ENCODE measurements around the gene CATSPERB. TPM values are rescaled to one million over a fixed set of nuclear protein-coding genes. Genes with fewer than 3 reads are reported as not detected.
"Not testable (repeated sequence)": the region's sequence is repeated elsewhere in the genome, so short reads cannot be mapped to it uniquely, and the experiment has no call there.

CATSPERB gene
- total RNA-seq, 1 experiment from 2014 or later: 2.1 TPM

GRCh38 chr14:91692075-91692474, 39.8 kb downstream of the CATSPERB start:
- Histone ChIP-seq H3K27me3 (replicated peaks; ENCODE audit: control insufficient read depth, insufficient read depth, low read length) (no peaks in the 10 kb centered on the region), H3K36me3 (ENCODE audit: control insufficient read depth, insufficient read depth, low read length) (no peaks in the 10 kb centered on the region), H3K4me1 (no peaks in the 10 kb centered on the region), H3K9me3 (0 out of 2 replicates have a peak, but pooled peaks cover 11% of the 10 kb centered on the region), H3K4me3 (ENCODE audit: low read depth, low read length) (no peak overlapping the region)
- intact Hi-C loops (cut with micrococcal nuclease; ENCODE audit: unreplicated experiment): no loop called here
- no peaks in the 10 kb centered on the region for H3K4me1 Mint-ChIP-seq (ENCODE audit: low read depth, unreplicated experiment)
- no peak for DNase-seq
- no peaks in the 10 kb centered on the region for H3K36me3 Mint-ChIP-seq (ENCODE audit: insufficient read depth, unreplicated experiment)
- no peak for TF ChIP-seq CTCF (IDR thresholded peaks at IDR 0.05; ENCODE audit: insufficient read depth in 1 of 2, low read depth in 1 of 2, low read length in 1 of 2, severe bottlenecking in 1 of 2, unreplicated experiment in 1 of 2)
- peaks cover 2% of the 10 kb centered on the region for H3K27me3 Mint-ChIP-seq (ENCODE audit: insufficient read depth, unreplicated experiment)
- H3K27ac Mint-ChIP-seq (ENCODE audit: unreplicated experiment): no peak overlapping the region
- CTCF ChIA-PET: no interaction called here
- H3K4me3 Mint-ChIP-seq (ENCODE audit: unreplicated experiment): no peak overlapping the region
- BruUV-seq (replicated peaks): no TSS peak
- H3K9me3 Mint-ChIP-seq (ENCODE audit: unreplicated experiment): peaks cover 26% of the 10 kb centered on the region
- POLR2A ChIA-PET: no interaction called here

- intact Hi-C loops (cut with micrococcal nuclease; ENCODE audit: unreplicated experiment): no loop called here
- DNase-seq: no peak
- Histone ChIP-seq H3K27me3 (replicated peaks; ENCODE audit: control insufficient read depth, insufficient read depth, low read length) (no peaks in the 10 kb centered on the region), H3K9me3 (0 out of 2 replicates have a peak, but pooled peaks cover 11% of the 10 kb centered on the region), H3K4me3 (ENCODE audit: low read depth, low read length) (no peak overlapping the region), H3K4me1 (no peaks in the 10 kb centered on the region), H3K36me3 (ENCODE audit: control insufficient read depth, insufficient read depth, low read length) (no peaks in the 10 kb centered on the region)
- CTCF ChIA-PET: no interaction called here
- POLR2A ChIA-PET: no interaction called here
- Mint-ChIP-seq H3K9me3 (ENCODE audit: unreplicated experiment) (peaks cover 18% of the 10 kb centered on the region), H3K4me3 (ENCODE audit: unreplicated experiment) (no peak overlapping the region), H3K27ac (ENCODE audit: unreplicated experiment) (no peak overlapping the region), H3K36me3 (ENCODE audit: insufficient read depth, unreplicated experiment) (no peaks in the 10 kb centered on the region), H3K4me1 (ENCODE audit: low read depth, unreplicated experiment) (no peaks in the 10 kb centered on the region), H3K27me3 (ENCODE audit: insufficient read depth, unreplicated experiment) (no peaks in the 10 kb centered on the region)
- TF ChIP-seq CTCF (IDR thresholded peaks at IDR 0.05; ENCODE audit: insufficient read depth in 1 of 2, low read depth in 1 of 2, low read length in 1 of 2, severe bottlenecking in 1 of 2, unreplicated experiment in 1 of 2): no peak
- no TSS peak for BruUV-seq (replicated peaks)
These were observed 42.3 kb downstream of the CATSPERB start for GRCh38 chr14:91689608-91690007.

- peaks cover 18% of the 10 kb centered on the region for H3K9me3 Mint-ChIP-seq (ENCODE audit: unreplicated experiment)
- DNase-seq; H3K27me3 ChIP-seq (replicated peaks; ENCODE audit: control insufficient read depth, insufficient read depth, low read length); BruUV-seq (replicated peaks); H3K36me3 ChIP-seq (ENCODE audit: control insufficient read depth, insufficient read depth, low read length); H3K4me1 ChIP-seq; CTCF ChIA-PET; H3K4me3 Mint-ChIP-seq (ENCODE audit: unreplicated experiment); POLR2A ChIA-PET; intact Hi-C loops (cut with micrococcal nuclease; ENCODE audit: unreplicated experiment); H3K27me3 Mint-ChIP-seq (ENCODE audit: insufficient read depth, unreplicated experiment); H3K4me1 Mint-ChIP-seq (ENCODE audit: low read depth, unreplicated experiment); H3K36me3 Mint-ChIP-seq (ENCODE audit: insufficient read depth, unreplicated experiment); H3K4me3 ChIP-seq (ENCODE audit: low read depth, low read length); H3K27ac Mint-ChIP-seq (ENCODE audit: unreplicated experiment): not testable (repeated sequence)
- 0 out of 2 replicates have a peak, but pooled peaks cover 11% of the 10 kb centered on the region for H3K9me3 ChIP-seq
These were observed 44.5 kb downstream of the CATSPERB start for GRCh38 chr14:91687436-91687835.

- peaks cover 15% of the 10 kb centered on the region for H3K9me3 Mint-ChIP-seq (ENCODE audit: unreplicated experiment)
- H3K36me3 ChIP-seq (ENCODE audit: control insufficient read depth, insufficient read depth, low read length): no peaks in the 10 kb centered on the region
- no peak overlapping the region for H3K4me3 Mint-ChIP-seq (ENCODE audit: unreplicated experiment)
- TF ChIP-seq CTCF (IDR thresholded peaks at IDR 0.05; ENCODE audit: insufficient read depth in 1 of 2, low read depth in 1 of 2, low read length in 1 of 2, severe bottlenecking in 1 of 2, unreplicated experiment in 1 of 2): no peak
- H3K27me3 ChIP-seq (replicated peaks; ENCODE audit: control insufficient read depth, insufficient read depth, low read length): no peaks in the 10 kb centered on the region
- H3K4me3 ChIP-seq (ENCODE audit: low read depth, low read length): no peak overlapping the region
- no peaks in the 10 kb centered on the region for H3K4me1 Mint-ChIP-seq (ENCODE audit: low read depth, unreplicated experiment)
- intact Hi-C loops (cut with micrococcal nuclease; ENCODE audit: unreplicated experiment): no loop called here
- H3K36me3 Mint-ChIP-seq (ENCODE audit: insufficient read depth, unreplicated experiment): no peaks in the 10 kb centered on the region
- 0 out of 2 replicates have a peak, but pooled peaks cover 7% of the 10 kb centered on the region for H3K9me3 ChIP-seq
- ChIA-PET CTCF (no interaction called here), POLR2A (no interaction called here)
- no peaks in the 10 kb centered on the region for H3K4me1 ChIP-seq
- DNase-seq: no peak
- no peak overlapping the region for H3K27ac Mint-ChIP-seq (ENCODE audit: unreplicated experiment)
- no TSS peak for BruUV-seq (replicated peaks)
- no peaks in the 10 kb centered on the region for H3K27me3 Mint-ChIP-seq (ENCODE audit: insufficient read depth, unreplicated experiment)
These were observed 46.3 kb downstream of the CATSPERB start for GRCh38 chr14:91685600-91685999.

All from Caco-2 (cell line).